T-helper 2 cell treated with Interferon-gamma antibody and Interleukin-4, amounts not matched to agents 5 μg/mL and 100 μg/mL, for 36 hours (primary cell): ENCODE measurements around the gene SLC4A1.
A peak's percentile ranks its signal among the peaks of the same experiment; 100 is the strongest.

ENCODE experiments used
- DNase-seq: peaks from one replicate; pipeline ENCODE4 v3.0.0; 2021; ENCODE audit warnings: low spot score
- H3K27ac Mint-ChIP-seq: one replicate; pipeline ENCODE4 v1.8.0; 2021; ENCODE audit warnings: mild to moderate bottlenecking, mixed read lengths
- H3K27me3 Mint-ChIP-seq: one replicate; pipeline ENCODE4 v1.8.0; 2021; ENCODE audit warnings: low read depth, mixed read lengths
- H3K36me3 Mint-ChIP-seq: one replicate; pipeline ENCODE4 v1.8.0; 2021; ENCODE audit warnings: low read depth, mixed read lengths
- H3K4me1 Mint-ChIP-seq: one replicate; pipeline ENCODE4 v1.8.0; 2021; ENCODE audit warnings: low read depth, mixed read lengths
- H3K4me3 Mint-ChIP-seq: one replicate; pipeline ENCODE4 v1.8.0; 2022; ENCODE audit warnings: mild to moderate bottlenecking, moderate library complexity, mixed read lengths
- H3K9me3 Mint-ChIP-seq: one replicate; pipeline ENCODE4 v1.8.0; 2021; ENCODE audit warnings: mixed read lengths

Gene SLC4A1

GRCh38 chr17:44233582-44233981 lies 34.4 kb downstream of the SLC4A1 start:
- Mint-ChIP-seq H3K4me1 (peaks cover 4% of the 10 kb centered on the region), H3K4me3 (no peak overlapping the region), H3K36me3 (no peaks in the 10 kb centered on the region), H3K27ac (no peak overlapping the region), H3K9me3 (no peaks in the 10 kb centered on the region), H3K27me3 (peaks cover 7% of the 10 kb centered on the region)
- no peak for DNase-seq

DNA sequence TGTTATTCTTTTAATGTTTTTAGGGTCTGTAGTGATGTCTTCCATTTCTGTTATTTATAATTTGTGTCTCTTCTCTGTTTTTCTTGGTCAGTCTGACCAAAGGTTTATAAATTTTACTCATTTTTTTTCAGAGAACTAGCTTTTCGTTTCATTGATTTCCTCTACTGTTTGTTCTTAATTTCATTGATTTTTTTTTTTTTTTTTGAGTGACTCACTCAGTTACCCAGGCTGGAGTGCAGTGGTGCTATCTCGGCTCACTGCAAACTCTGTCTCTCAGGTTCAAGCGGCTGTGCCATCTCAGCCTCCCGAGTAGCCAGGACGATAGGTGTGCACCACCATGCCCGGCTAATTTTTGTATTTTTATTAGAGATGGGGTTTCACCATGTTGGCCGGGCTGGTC lies 35.9 kb downstream of the SLC4A1 start:
- no peaks in the 10 kb centered on the region for H3K36me3 Mint-ChIP-seq
- no peak for DNase-seq
- no peaks in the 10 kb centered on the region for H3K9me3 Mint-ChIP-seq
- peaks cover 4% of the 10 kb centered on the region for H3K4me1 Mint-ChIP-seq
- no peak overlapping the region for H3K4me3 Mint-ChIP-seq
- peaks cover 7% of the 10 kb centered on the region for H3K27me3 Mint-ChIP-seq
- H3K27ac Mint-ChIP-seq, result no peak overlapping the region

DNA sequence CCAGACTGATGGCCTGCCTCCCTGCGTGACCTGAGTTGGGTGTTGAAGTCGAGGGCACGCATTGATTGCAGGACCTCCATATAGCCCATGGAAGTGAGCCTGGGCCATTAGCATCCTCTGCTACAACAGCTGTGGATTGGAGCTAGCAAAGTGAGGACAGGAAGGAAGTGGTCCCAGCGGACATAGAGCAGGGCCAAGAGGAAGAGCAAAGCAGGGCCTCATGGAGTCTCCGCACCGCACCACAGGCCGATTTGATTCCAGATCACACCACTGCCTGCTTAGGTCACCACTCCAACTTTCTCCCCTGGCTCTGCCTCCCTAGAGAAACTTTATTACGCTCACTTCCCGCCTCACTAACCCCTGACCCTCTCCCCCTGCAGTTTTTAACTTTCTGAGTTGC lies 37.8 kb downstream of the SLC4A1 start:
- Mint-ChIP-seq H3K27me3 (peaks cover 7% of the 10 kb centered on the region), H3K4me1 (peaks cover 4% of the 10 kb centered on the region), H3K36me3 (no peaks in the 10 kb centered on the region), H3K4me3 (no peak overlapping the region), H3K27ac (no peak overlapping the region), H3K9me3 (no peaks in the 10 kb centered on the region)
- no peak for DNase-seq

DNA sequence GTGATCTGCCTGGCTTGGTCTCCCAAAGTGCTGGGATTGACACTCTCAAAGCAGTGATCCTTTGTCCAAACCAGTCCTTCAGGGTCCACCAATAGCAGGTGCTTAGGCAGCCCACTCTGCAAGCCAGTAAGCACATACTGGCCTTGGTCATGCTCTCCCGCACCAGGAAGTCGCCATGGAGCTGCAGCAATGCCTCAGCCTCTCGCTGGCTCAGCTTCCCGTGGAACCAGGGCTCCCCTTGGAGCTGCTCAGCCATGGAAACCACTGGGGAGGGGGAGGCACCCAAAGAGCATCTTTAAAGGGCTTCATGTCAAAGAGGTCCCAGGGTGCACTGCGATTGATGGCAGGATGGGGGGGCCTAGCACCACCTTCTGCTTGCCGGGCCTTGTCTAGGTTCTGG lies 38.8 kb downstream of the SLC4A1 start:
- H3K9me3 Mint-ChIP-seq, result no peaks in the 10 kb centered on the region
- no peak overlapping the region for H3K4me3 Mint-ChIP-seq
- no peak for DNase-seq
- peaks cover 7% of the 10 kb centered on the region for H3K27me3 Mint-ChIP-seq
- no peaks in the 10 kb centered on the region for H3K36me3 Mint-ChIP-seq
- no peaks in the 10 kb centered on the region for H3K4me1 Mint-ChIP-seq
- H3K27ac Mint-ChIP-seq, result no peak overlapping the region

DNA sequence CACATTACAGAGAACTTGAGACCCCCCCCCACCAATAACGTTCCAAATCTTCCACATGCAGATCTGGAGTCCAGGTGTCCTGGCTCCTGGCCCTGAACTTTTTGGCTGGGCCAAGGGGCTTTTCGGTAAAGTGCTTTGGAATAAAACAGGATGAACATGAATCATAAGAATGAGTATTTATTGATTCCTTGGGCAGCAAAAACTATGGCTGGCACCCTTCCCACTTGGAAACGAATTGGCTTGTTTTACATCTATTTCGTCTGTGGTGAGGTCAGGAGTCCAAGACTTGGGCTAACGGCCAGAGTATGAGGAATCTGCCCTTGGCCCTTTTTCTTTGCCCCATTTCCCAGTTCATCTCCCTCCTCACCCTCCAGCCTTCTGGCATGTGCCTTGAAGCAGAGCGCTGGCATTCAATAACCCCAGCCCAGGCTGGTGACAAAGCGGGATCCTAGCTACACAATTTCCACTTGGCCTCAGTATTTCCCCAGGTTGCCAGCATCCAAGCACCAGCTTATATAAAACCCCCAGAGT lies 44.3 kb downstream of the SLC4A1 start:
- DNase-seq, result no peak
- Mint-ChIP-seq H3K36me3 (peaks cover 8% of the 10 kb centered on the region), H3K4me1 (peaks cover 11% of the 10 kb centered on the region), H3K27me3 (no peaks in the 10 kb centered on the region), H3K4me3 (no peak overlapping the region), H3K9me3 (no peaks in the 10 kb centered on the region), H3K27ac (no peak overlapping the region)

GRCh38 chr17:44222112-44222869 lies 45.6 kb downstream of the SLC4A1 start:
- DNase-seq, result peak; percentile 53
- no peaks in the 10 kb centered on the region for H3K27me3 Mint-ChIP-seq
- H3K27ac Mint-ChIP-seq, result peak overlapping the region; percentile 93
- peaks cover 16% of the 10 kb centered on the region for H3K4me1 Mint-ChIP-seq
- peak overlapping the region; percentile 92 for H3K4me3 Mint-ChIP-seq
- H3K9me3 Mint-ChIP-seq, result no peaks in the 10 kb centered on the region
- peaks cover 15% of the 10 kb centered on the region for H3K36me3 Mint-ChIP-seq

DNA sequence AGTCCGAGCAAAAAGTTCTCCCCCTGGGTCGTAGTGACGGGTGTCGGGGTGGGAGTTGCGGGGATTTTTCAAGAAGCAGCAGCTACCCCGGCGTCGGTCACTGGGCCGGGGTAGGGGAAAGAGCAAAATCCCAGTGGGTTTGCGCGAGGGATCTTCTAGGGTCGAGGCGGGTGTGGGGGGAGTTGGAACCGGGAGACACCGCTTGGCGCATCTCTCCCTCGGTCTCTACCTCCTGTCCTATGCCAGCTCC lies 46.1 kb downstream of the SLC4A1 start:
- Mint-ChIP-seq H3K9me3 (no peaks in the 10 kb centered on the region), H3K4me3 (peak overlapping the region; percentile 92), H3K36me3 (peaks cover 19% of the 10 kb centered on the region), H3K27me3 (no peaks in the 10 kb centered on the region), H3K27ac (peak overlapping the region; percentile 93), H3K4me1 (peaks cover 19% of the 10 kb centered on the region)
- no peak for DNase-seq

DNA sequence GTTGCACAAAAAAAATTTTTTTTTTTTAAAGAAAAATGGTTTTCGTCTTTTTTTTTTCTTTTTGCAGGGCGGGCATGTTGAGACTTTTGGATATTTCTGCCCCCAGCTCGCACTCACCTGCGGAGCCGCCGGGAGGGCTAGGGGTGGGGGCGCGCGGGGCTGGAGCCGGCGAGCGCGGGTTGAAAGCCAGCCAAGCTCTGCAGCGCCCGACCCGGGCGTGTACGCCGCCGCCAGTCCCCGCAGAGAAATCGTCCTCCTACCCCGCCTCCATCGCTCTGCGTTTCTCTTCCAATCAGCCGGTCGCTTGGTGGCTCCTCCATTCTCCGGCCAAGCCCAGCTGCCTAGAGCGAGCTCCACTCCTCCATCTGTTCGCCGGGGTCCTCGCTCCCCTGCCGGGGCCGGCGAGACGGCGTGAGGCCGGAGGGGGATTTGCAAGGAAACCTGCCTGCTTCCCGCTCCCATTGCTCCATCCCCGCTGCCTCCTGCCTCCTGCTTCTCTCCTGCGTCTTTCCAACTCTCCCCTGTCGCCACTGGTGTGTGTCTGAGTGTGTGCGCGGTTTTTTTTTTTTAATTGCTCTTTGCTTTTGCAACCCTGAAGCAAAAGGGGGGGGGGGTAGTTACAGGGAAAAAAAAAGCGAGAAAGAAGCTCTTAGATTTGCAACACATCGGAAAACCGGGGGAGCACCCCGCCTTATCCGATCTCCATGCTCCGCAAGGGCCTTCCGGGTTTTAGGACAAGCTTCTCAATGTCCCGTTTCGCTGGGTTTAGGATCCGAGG lies 46.7 kb downstream of the SLC4A1 start:
- Mint-ChIP-seq H3K9me3 (no peaks in the 10 kb centered on the region), H3K27ac (peak overlapping the region; percentile 93), H3K4me3 (peak overlapping the region; percentile 92), H3K4me1 (peaks cover 25% of the 10 kb centered on the region), H3K27me3 (no peaks in the 10 kb centered on the region), H3K36me3 (peaks cover 24% of the 10 kb centered on the region)
- peak; percentile 59 for DNase-seq

DNA sequence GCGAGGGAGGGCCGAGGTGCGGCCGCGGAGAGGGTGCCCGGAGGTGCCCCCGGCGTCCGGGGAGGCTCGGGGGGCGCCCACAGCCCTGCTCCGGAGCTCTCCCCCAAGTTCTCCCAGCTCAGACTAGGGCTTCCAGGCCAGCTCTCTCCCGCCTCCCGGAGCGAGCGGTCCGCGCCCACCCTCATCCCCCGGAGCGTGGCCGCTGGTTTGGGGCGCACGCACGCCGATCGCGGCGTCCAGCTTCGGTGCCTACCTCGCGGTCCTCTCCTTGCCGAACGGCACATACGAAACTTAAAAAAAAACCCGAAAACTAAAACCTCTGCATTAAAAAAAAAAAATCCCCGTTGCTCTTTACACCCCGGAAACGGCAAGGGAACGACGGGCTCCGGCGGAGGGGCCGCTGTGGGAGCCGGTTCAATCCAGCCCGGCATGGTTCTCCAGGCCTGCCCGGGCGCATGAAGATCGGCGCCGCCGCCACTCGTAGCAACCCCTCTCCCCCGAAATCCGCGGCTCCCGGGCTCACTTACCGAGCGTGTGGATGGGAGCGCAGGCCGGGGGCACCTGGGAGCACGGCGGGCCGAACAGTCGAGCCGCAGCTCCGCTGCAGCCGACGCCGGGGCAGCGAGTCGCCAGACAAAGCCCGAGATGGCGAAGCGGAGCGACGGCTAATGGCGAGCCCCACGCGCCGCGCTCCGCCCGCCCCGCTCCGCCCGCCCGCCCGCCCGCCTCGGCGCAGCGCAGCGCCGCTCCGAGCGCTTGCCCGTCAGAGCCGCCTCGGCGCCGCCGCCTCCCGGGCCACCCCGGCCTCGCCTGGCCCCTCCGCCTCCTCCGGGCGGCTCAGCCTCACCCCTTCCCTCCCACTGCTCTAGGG lies 47.5 kb downstream of the SLC4A1 start:
- DNase-seq, result peak; percentile 50
- Mint-ChIP-seq H3K27ac (peak overlapping the region; percentile 98), H3K36me3 (peaks cover 32% of the 10 kb centered on the region), H3K4me3 (peak overlapping the region; percentile 94), H3K9me3 (no peaks in the 10 kb centered on the region), H3K4me1 (peaks cover 29% of the 10 kb centered on the region), H3K27me3 (no peaks in the 10 kb centered on the region)

GRCh38 chr17:44219616-44220212 lies 48.2 kb downstream of the SLC4A1 start, which contains the start of gene UBTF:
Gene UBTF, minus strand, starts transcription at chr17:44219675. Its CDS starts 1,446 bp downstream, at chr17:44218229.
- peak within 1 kb of the TSS; percentile 98 for H3K27ac Mint-ChIP-seq
- H3K4me3 Mint-ChIP-seq, result peak within 1 kb of the TSS; percentile 98
- H3K27me3 Mint-ChIP-seq, result no peaks in the 10 kb centered on the region
- peaks cover 32% of the 10 kb centered on the region for H3K4me1 Mint-ChIP-seq
- DNase-seq, result no peak
- H3K9me3 Mint-ChIP-seq, result no peaks in the 10 kb centered on the region
- H3K36me3 Mint-ChIP-seq, result peaks cover 39% of the 10 kb centered on the region

- H3K36me3 Mint-ChIP-seq, result peaks cover 45% of the 10 kb centered on the region
- H3K4me3 Mint-ChIP-seq, result no peak overlapping the region
- DNase-seq, result peak; percentile 75
- peaks cover 33% of the 10 kb centered on the region for H3K4me1 Mint-ChIP-seq
- H3K9me3 Mint-ChIP-seq, result no peaks in the 10 kb centered on the region
- H3K27me3 Mint-ChIP-seq, result no peaks in the 10 kb centered on the region
- no peak overlapping the region for H3K27ac Mint-ChIP-seq
Observed at GRCh38 chr17:44219108-44219615, 48.8 kb downstream of the SLC4A1 start.

DNA sequence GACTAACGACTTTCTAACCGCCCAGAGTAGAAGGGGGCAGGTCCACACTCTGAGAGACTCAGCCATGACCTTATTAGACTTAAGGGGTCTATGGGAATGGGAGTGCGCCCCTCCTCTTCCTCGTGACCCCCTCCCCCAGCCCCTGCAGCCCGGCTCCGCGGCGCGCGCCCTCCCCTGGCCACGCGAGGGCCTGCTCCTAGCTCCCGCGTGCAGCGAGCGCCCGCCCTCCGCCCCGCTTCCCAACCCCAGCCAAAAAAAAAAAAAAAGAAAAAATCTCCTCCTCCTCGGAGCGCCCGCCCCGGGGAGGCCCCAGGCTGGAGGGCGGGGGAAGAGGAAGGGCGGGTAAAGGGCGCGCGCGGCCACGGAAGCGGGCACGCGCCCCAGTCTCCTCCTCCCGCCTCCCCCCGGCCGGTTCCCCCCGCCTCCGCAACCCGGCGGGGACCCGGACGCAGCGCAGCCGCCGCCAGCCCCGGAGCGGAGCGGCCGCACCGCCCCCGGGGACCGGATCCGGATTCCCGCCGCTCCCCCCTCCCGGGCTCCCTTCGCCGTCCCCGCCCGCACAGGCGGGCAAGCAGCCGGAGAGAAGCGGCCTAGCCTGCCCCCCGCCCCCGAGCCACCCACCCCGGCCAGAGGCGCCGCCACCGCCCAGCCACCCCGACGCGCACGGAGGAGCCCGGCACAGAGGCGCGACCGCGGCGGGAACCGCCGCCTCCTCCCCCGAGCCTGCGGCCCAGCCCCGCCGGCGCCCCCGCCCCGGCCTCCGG lies 49.4 kb downstream of the SLC4A1 start:
- Mint-ChIP-seq H3K4me1 (peaks cover 39% of the 10 kb centered on the region), H3K9me3 (no peaks in the 10 kb centered on the region), H3K4me3 (peak overlapping the region; percentile 98), H3K36me3 (peaks cover 51% of the 10 kb centered on the region), H3K27ac (peak overlapping the region; percentile 88), H3K27me3 (no peaks in the 10 kb centered on the region)
- DNase-seq, result peak; percentile 87
